ENCODE data around the gene MS4A1. TPM values are rescaled to one million over a fixed set of nuclear protein-coding genes. Genes with fewer than 3 reads are reported as not detected.

The MS4A1 gene
- total and polyA plus RNA-seq, 2 donors from 2014 or later, result 11.1 TPM; not detected in 1

DNA sequence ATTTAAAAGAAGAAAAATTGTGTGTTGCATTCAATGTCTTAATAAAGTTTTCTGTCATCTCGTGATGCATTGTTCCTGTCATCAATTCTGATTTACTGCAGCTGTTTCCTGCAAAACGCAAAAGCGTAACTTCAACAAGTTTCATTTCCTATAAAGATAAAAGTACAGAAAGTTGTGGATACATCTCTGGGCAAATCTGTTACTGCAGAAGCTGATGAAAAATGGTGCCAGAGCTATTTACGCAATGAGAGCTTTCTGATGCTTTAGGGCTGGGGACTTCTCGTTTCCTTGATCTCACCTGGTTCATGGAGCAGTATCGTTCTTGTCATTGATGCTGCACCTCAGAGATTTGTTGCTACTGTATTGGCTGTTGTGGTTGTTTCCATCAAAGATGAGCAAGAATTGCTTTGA is 21.4 kb downstream of the MS4A1 start:
- DNase-seq (no peak), FAIRE-seq (no peak)
- H3K9ac ChIP-seq (ENCODE audit: low read length in 3 of 3), result no peak overlapping the region
- no peak overlapping the region for H3K27ac ChIP-seq (ENCODE audit: low read depth in 2 of 2, low read length in 2 of 2)
- TF ChIP-seq, protein P1, sequence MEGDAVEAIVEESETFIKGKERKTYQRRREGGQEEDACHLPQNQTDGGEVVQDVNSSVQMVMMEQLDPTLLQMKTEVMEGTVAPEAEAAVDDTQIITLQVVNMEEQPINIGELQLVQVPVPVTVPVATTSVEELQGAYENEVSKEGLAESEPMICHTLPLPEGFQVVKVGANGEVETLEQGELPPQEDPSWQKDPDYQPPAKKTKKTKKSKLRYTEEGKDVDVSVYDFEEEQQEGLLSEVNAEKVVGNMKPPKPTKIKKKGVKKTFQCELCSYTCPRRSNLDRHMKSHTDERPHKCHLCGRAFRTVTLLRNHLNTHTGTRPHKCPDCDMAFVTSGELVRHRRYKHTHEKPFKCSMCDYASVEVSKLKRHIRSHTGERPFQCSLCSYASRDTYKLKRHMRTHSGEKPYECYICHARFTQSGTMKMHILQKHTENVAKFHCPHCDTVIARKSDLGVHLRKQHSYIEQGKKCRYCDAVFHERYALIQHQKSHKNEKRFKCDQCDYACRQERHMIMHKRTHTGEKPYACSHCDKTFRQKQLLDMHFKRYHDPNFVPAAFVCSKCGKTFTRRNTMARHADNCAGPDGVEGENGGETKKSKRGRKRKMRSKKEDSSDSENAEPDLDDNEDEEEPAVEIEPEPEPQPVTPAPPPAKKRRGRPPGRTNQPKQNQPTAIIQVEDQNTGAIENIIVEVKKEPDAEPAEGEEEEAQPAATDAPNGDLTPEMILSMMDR (IDR thresholded peaks at IDR 0.05; ENCODE audit: borderline replicate concordance, extremely low read depth, insufficient read depth), result no peak
- H3K4me1 ChIP-seq (ENCODE audit: control insufficient read depth in 2 of 3, insufficient read depth in 2 of 3, low read depth in 1 of 3, low read length in 3 of 3), result no peaks in the 10 kb centered on the region
- no peak overlapping the region for H3K4me3 ChIP-seq (ENCODE audit: low read length in 3 of 3)
- H3K36me3 ChIP-seq (ENCODE audit: control insufficient read depth in 2 of 3, insufficient read depth in 3 of 3, low read length in 3 of 3), result no peaks in the 10 kb centered on the region
- no peaks in the 10 kb centered on the region for H3K9me3 ChIP-seq (ENCODE audit: control insufficient read depth in 2 of 3, insufficient read depth in 1 of 3, low read length in 3 of 3)
- intact Hi-C loops (cut with DNase I), result no loop called here
- no peaks in the 10 kb centered on the region for H3K27me3 ChIP-seq (ENCODE audit: control insufficient read depth, insufficient read depth, low read length)

DNA sequence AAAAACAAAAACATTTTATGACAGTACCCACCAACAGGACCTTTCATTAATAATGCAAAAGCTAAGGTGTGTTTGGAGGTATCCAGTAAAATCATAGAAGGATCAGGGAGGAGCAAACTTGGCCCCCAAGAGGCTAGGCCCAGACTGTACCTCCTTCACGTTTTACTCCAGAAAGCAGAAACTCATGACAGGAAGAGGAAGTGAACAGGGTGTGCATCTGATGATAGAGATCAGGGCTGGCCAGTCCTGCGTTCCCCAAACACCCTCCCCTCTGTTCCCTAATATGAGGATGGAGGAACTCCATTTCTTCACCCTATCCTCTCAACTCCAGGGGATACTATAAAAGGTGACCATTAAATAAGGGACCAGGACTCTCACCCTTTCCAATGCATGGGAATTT is 26.7 kb downstream of the MS4A1 start:
- no peak for DNase-seq
- H3K4me1 ChIP-seq (ENCODE audit: control insufficient read depth in 2 of 3, insufficient read depth in 2 of 3, low read depth in 1 of 3, low read length in 3 of 3), result no peaks in the 10 kb centered on the region
- no peak for FAIRE-seq
- H3K9ac ChIP-seq (ENCODE audit: low read length in 3 of 3), result no peak overlapping the region
- no peaks in the 10 kb centered on the region for H3K36me3 ChIP-seq (ENCODE audit: control insufficient read depth in 2 of 3, insufficient read depth in 3 of 3, low read length in 3 of 3)
- no peaks in the 10 kb centered on the region for H3K9me3 ChIP-seq (ENCODE audit: control insufficient read depth in 2 of 3, insufficient read depth in 1 of 3, low read length in 3 of 3)
- TF ChIP-seq, protein P1 (IDR thresholded peaks at IDR 0.05; ENCODE audit: borderline replicate concordance, extremely low read depth, insufficient read depth), result no peak
- H3K27me3 ChIP-seq (ENCODE audit: control insufficient read depth, insufficient read depth, low read length), result no peaks in the 10 kb centered on the region
- H3K4me3 ChIP-seq (ENCODE audit: low read length in 3 of 3), result no peak overlapping the region
- intact Hi-C loops (cut with DNase I), result no loop called here
- no peak overlapping the region for H3K27ac ChIP-seq (ENCODE audit: low read depth in 2 of 2, low read length in 2 of 2)

DNA sequence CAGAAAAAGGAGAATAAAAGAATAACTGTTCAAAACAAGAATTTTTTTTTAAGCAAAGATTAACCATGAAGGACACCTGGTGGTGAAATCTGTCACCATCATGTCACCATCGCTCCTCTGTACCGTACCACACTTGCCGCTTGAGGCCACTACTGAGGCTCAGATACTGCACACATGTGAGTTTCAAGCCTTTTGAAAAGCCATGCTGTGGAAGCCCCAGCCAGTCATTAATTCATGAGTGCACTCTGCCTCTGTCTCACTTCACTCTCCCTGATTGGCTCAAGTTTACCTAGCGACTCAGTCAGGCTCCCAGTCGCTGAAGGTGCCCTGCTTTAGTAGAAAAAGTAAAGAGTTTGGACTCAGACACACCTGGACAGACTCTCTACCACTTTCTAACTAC is 30.3 kb downstream of the MS4A1 start:
- Histone ChIP-seq H3K36me3 (ENCODE audit: control insufficient read depth in 2 of 3, insufficient read depth in 3 of 3, low read length in 3 of 3) (no peaks in the 10 kb centered on the region), H3K27me3 (ENCODE audit: control insufficient read depth, insufficient read depth, low read length) (no peaks in the 10 kb centered on the region), H3K4me3 (ENCODE audit: low read length in 3 of 3) (no peak overlapping the region), H3K4me1 (ENCODE audit: control insufficient read depth in 2 of 3, insufficient read depth in 2 of 3, low read depth in 1 of 3, low read length in 3 of 3) (no peaks in the 10 kb centered on the region), H3K27ac (ENCODE audit: low read depth in 2 of 2, low read length in 2 of 2) (no peak overlapping the region), H3K9ac (ENCODE audit: low read length in 3 of 3) (no peak overlapping the region), H3K9me3 (ENCODE audit: control insufficient read depth in 2 of 3, insufficient read depth in 1 of 3, low read length in 3 of 3) (no peaks in the 10 kb centered on the region)
- FAIRE-seq, result no peak
- TF ChIP-seq, protein P1 (IDR thresholded peaks at IDR 0.05; ENCODE audit: borderline replicate concordance, extremely low read depth, insufficient read depth), result peak; percentile 38
- intact Hi-C loops (cut with DNase I), result no loop called here
- DNase-seq, result peak in 1 of 5 donors; percentile 21

DNA sequence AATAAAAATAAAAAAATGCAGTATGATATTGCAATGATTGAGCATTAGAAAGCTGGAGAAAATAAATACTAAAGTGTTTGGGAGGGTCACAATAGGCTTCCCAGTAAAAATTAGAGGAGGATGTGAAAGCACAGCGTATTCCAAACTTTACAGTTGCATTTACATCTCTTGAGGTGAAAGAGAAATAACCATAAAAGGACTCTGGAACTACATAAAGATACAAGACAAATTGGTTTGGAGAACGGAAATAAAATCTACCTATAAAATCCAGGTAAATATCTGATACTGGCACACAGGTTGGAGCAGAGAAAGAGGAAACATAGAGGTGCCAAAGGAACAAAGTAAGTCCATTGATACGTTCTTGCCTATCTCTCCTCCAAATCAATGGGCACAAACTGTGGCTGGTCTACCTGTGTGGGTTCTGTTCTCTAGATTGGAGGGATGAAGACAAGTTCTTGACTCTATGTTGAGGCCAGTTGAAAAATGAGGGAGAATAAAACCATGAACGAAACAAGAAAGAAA is 36.9 kb downstream of the MS4A1 start, which contains the start of gene MS4A12:
Gene MS4A12 (plus strand): TSS at position 291 of the 522 bp plus-strand sequence. CDS start 4,541 bp downstream, outside the sequence.
- FAIRE-seq, result no peak
- TF ChIP-seq, protein P1 (IDR thresholded peaks at IDR 0.05; ENCODE audit: borderline replicate concordance, extremely low read depth, insufficient read depth), result no peak
- H3K27me3 ChIP-seq (ENCODE audit: control insufficient read depth, insufficient read depth, low read length), result no peaks in the 10 kb centered on the region
- no peak within 1 kb of the TSS for H3K9ac ChIP-seq (ENCODE audit: low read length in 3 of 3)
- DNase-seq, result no peak
- H3K4me3 ChIP-seq (ENCODE audit: low read length in 3 of 3), result no peak within 1 kb of the TSS
- no peaks in the 10 kb centered on the region for H3K9me3 ChIP-seq (ENCODE audit: control insufficient read depth in 2 of 3, insufficient read depth in 1 of 3, low read length in 3 of 3)
- H3K27ac ChIP-seq (ENCODE audit: low read depth in 2 of 2, low read length in 2 of 2), result no peak within 1 kb of the TSS
- no peaks in the 10 kb centered on the region for H3K4me1 ChIP-seq (ENCODE audit: control insufficient read depth in 2 of 3, insufficient read depth in 2 of 3, low read depth in 1 of 3, low read length in 3 of 3)
- intact Hi-C loops (cut with DNase I), result no loop called here
- H3K36me3 ChIP-seq (ENCODE audit: control insufficient read depth in 2 of 3, insufficient read depth in 3 of 3, low read length in 3 of 3), result no peaks in the 10 kb centered on the region
